NCI-H345 treated with DMSO at 0.1 percent for 48 hours (cell line): ENCODE measurements around the gene VPS50.

Experiments
- DNase-seq: peaks from one replicate; lab custom pipeline; 2025; ENCODE audit not compliant: unreplicated experiment; lab: John Stamatoyannopoulos, UW

VPS50 gene

DNA sequence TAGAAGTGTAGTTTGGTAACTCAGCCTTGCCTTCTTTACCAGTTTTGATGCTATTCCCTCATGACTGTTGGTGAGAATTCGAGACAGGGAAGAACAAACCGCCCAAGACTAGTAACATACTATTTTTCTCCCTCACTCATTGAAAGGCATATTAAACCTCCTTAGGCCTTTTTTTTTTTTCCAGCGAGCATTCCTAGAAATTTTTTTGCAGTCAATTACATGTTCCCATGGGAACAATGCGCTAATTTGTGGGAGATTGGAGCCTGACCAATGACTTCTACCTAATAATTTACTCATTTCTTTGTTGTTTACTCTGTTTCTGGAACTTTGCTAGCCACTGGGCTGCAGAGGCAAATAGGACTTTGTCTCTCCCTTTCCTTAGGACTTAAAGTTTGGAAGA lies 6.0 kb downstream of the VPS50 start:
- DNase-seq, result no peak

DNA sequence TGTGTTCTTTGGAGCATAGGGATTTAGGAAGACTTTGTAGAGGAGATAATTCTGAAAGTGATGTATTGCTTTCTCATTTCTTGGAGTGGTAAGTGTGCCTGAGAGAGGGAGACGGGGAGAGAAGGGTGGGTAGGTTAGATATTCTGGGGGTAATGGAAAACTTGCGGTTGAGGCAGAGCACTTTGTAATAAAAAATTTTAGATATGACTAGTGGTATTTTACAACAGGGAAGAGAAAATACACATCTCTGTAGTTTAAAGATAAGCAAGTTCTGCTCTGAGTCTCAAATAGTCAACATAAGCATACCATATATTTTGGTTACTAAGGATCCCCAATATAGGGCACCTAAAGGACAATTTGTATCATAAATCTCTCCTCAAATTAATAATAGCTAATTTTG lies 6.6 kb downstream of the VPS50 start:
- DNase-seq, result no peak

DNA sequence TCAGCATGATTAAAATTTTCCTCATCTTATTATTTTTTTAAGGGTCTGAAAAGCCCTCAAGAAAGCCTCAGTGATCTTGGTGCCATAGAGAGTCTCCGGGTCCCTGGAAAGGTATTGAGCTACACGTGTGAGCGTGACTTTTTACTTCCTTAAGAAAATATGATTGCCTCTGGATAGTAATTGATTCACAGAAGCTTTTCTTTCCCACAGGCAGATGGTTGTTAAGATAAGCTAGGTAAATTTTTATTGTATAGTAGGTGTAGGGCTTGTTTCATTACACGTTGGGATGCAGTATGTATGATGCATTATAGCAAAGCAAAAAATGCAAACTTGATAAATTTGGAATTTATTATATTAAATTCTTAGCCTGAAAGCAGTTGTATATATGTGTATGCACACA lies 7.7 kb downstream of the VPS50 start:
- DNase-seq, result no peak

DNA sequence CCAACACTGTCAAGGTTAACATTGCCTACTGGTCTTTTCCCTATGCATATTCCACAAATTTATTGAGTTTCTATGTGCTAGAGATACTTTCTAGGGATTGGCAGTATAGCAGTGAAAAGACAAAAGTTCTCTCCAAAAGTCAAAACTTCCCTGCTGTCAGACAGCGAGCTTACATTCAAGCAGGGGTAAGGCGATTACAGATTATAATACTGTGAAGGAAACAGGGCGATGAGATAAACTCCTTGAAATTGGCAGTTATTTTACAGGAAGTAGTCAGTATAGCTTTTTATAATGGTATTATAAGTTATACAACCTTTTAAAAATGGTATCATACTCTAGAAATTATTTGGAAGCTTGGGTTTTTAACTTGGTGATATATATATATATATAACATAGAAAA lies 9.9 kb downstream of the VPS50 start:
- no peak for DNase-seq

DNA sequence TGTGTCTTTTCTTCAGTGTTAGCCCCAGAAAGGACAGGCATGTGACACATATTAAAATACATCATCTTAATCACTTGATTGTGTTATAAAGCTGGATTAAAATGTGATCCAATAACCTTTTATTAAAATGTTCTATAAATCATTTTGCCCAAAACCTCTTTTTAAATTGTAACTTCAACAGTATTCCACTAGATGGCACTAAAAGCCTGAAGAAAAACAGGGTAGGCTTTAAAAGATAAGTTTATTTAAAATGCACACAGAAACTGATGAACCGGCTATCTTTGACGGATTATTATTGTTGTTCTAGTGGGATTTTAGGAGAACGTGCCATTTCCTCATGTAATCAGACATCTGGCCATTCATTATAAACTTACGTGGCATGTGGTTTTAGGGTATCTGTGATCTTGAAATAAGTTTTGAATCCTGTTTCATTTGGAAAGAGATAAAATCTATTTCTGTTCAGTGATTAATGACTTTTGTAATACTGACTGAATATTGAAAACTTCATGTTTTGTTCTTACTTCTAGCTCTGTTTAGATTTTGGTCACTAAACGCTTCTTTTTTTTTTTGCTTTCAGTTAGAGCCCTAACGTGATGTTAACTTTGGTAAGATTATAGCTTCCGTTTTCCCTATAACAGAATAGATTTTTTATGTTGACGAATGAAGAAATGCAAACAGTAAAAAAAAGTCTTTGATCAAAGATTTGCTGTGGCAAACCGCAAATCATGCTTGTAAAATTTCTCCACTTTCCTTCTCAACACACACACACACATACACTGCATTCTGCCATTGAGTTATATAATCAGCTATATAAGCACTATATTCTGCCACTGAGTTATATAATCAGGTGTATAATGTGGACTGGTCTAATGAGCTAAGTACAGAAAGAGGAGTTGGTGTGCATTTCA lies 13.6 kb downstream of the VPS50 start:
- no peak for DNase-seq

DNA sequence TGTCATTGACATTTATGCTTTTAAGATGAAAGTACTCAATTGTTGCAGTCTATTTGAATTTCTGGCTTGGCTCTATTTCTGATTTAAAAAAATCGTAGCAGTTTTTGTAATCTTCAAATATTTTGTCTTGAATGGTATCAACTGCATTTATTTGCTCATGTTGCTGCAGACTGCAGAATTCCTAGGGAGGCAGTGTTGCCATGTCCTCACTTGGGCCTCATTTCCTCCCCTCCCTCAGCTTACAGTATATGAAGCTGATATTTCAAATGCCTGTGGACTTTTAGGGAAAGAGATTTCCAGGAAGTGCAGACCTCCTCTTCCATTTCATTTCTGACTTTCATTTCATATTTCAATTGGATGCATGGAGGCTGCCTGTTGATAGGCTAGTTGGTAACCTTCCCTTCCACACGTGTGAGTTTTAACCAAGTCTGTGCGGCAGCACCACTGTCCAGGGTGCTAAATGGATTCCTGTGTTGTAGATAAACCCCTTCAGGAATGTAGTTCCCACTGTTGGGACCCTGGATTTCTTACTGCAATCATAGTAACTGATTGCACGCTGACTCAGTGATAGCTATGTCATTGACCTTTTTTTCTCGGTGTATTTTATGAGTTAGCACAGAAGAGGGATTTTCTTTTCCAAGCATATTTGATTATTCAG lies 17.5 kb downstream of the VPS50 start:
- DNase-seq, result no peak

DNA sequence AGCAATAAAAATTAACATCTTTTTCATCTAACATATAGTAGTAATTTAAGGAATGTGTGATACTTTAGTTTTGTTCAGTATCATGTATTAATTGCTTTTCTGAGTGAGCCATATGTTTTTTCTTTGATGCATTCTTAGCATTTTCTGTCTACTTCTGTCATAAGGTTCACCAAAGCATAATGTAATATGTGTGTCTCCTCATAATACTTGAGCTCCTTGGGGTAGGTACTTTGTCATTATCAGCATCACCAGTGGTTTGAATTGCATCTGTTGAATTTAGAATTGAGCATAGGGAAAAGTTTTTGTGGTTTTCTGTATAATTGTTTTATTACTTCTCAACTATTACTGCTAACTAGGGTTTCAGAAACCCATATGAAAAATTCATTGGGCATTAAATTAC lies 26.5 kb downstream of the VPS50 start:
- no peak for DNase-seq

DNA sequence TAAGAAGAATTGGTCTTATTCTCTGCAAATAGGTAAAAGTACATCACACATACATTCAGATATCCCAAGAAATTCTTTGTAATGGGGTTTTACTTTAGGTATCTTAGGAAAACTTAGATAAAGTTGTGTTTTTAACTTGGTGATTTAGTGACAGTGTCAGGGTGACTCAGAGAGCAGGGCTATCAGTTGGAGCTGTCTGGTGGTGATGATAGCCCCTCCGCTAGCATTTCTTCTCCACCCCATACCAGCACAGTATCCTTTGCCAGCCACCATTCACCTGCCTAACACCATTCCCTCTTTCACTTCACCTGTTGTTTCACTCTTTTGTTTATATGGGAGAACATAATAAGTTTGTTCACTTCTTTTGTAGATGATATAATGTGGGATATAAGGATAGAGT lies 30.4 kb downstream of the VPS50 start:
- DNase-seq, result no peak

DNA sequence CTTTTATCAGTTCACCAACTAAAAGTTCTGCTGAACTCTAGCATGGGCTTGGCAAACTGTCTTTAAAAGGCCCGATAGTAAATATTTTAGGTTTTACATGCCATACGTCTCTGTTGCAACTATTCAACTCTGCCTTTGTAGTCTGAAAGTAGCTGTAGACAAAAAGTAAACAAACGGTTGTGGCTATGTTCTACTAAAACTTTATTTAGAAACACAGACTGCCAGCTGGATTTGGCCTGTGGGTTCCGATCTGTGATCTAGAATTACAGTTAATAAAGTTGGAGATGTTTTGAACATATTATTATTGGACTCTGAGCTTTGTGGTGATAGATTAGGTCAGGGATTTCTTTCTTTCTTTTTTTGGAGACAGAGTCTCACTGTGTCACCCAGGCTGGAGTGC lies 33.1 kb downstream of the VPS50 start:
- no peak for DNase-seq

DNA sequence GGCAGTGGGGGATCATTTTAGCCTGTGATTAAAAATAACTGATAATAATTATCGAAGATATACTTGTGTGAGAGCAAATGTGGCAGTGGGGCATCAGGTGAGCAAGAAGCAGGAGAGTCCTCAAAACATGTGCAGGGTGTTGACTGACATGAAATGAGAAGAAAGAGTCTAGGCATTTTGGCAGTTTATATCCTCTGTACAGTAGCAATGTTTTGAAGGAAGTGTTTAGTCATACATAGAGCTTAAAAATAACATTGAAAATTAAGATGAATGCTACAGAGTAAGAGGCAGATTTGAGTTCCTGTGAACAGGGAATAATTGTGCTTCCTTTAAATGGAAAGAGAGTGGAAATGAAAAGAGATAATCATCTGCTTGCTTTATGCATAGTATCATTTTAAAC lies 47.4 kb downstream of the VPS50 start:
- DNase-seq, result no peak

DNA sequence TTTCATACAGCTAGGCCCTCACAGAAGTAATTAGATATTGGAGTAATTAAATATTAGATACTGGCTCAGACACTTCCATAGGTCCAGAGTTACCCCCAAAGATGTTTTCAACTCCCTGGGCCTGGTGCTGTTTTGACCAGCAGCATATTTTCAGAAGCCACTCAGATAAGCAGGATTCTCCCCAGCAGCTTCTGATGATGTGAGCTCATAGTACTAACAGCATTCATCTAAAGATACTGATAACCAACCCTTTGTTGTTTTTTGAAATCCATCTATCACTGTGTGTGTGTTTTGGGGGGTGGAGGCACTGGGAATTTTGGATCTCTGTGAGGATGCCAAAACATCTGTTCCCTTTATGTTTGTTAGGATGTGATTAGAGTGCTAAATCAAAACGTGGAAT lies 52.7 kb downstream of the VPS50 start:
- DNase-seq, result no peak

DNA sequence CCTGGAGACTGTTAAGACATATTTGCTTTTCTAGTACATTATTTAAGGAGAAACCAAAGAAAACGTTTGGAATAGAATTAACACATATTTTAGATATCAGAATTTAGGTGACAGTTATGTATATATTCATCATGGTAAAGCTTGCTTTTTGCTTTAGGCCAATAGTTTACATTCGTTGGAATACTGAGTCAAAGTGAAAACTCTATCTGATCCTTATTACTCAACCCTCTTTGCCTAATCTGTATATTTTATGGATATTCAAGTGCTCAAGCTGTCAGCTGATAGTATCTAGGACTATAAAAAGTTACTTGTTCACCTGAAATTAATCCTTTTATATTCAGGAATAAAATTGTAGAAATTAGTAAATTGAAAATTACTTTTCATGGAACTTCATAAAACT lies 61.1 kb downstream of the VPS50 start:
- DNase-seq, result no peak

DNA sequence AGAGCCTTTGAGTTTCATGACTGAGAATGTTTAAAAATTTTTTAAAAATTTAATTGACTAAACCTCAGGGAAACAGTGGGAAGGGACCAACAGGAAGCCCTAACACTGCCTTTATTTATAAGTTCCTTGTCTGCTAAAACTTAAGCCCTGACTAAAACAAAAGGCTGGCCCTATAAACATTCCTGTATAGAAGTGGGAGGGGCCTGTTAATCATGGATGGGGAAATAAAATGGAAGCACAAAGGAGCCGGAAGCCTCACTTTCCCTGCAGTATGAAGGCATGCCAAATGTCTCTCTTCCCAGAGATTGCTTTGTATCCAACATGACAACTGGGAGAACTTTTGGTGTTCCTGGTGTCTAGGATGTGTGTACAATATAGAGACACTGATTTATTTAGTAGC lies 66.0 kb downstream of the VPS50 start:
- no peak for DNase-seq

DNA sequence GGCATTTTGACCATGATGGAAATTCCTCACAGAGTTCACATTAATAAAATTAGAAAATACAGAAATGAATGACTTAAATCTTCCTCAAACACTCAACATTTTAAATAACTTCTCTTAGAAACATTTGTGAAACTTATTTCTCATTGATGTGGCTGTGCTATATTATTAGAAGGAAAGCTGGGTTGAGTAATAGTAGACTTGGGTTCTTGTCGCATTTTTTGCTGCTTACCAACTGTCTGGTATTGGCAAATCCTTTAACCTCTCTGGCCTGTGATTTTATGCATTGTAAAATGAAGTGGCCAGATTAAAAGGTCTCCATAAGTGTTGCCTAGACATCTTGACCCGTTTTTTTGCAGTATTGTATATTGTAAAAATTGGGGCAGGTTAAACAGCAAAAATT lies 66.5 kb downstream of the VPS50 start:
- DNase-seq, result no peak

DNA sequence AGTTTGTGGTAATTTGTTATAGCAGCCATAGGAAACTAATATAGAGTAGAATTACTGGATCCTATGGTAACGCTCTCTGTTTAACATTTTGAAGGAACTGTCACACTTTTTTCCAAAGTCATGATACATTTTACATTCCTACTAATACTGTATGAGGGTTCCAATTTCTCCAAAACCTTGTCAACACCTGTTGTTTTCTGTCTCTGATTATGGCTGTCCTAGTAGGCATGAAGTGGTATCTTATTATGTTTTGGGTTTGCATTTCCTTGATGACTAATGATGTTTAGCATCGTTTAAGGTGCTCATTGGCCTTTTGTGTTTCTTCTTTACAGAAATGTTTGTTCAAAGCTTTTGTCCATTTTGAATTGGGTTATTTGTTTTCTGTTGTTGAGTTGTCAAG lies 69.6 kb downstream of the VPS50 start:
- DNase-seq, result no peak

DNA sequence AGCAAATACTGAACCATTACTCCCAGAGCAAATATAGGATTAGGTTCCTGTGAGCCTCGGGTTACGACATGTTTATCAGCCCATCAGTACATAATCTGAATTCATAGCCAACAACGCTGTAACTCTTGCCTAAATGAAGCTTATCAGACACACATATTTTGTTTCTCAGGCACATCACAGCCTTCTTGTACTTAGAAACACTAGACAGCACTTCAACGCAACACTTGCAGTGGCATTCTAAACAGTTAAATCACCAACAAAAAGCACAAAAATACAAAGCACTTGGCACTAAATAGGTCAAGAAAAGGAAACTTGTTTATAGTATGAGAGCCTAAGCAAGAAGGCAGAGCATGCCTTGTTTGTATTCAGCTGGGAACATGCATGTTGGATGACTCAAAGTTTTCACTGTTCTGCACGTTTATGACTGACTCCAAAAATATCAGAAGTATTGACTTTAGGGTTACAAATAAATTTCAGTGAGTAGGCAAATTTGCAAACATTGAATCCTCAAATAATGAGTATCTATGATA lies 75.0 kb downstream of the VPS50 start:
- DNase-seq, result no peak

DNA sequence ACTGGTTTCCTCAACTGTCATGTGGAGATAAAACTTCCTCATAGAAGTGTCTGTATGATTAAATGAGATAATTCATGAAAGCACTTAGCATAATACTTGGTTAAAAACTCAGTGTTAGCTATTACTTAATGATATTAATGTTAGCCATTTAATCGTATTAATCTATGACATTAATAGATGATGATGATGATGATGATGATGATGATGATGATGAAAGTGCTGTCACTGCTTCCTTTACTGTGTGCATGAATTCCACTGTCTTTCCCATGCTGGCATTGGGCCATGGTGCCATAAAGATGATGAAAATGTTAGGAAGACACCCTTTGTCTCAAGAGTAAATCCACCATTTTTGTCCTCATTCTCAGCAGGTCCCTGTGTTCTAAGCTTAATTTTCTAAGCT lies 75.8 kb downstream of the VPS50 start:
- no peak for DNase-seq

DNA sequence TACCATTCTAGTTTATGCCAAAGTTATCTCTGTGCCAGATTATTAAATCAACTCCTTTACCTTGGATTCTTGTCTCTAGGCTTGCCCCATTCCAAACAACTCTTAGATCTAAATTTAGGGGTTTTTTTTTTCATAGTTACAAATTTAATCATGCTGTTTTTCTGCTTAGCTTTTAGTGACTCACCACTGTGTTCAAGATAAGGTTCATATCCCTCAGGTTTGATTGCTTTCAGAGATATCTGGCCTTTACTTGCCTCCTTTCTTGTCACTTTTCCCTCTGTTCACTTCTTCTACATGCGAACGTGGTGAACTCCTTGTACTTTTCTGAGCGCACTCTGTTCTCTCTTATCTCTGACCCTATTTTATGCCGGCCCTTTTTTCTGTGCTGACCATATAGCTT lies 78.2 kb downstream of the VPS50 start:
- no peak for DNase-seq

DNA sequence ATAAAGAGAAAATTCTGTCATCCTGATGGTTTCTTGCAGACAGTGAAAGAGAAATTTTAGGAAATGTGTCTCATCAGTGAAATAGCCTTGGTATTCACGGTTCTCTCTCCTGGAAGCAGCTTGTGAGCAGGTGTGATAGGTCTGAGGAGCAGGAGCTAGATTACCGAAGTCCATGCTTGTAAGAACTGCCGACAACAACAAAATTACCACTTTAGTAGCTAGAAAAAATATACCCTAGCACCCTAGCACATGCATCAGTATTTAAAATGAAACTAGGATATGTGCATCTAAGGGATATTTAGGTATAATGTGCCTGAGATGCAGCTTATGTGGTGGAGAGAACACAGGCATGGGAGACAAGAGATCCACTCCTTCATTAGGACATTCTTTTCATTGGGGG lies 82.3 kb downstream of the VPS50 start:
- DNase-seq, result no peak

DNA sequence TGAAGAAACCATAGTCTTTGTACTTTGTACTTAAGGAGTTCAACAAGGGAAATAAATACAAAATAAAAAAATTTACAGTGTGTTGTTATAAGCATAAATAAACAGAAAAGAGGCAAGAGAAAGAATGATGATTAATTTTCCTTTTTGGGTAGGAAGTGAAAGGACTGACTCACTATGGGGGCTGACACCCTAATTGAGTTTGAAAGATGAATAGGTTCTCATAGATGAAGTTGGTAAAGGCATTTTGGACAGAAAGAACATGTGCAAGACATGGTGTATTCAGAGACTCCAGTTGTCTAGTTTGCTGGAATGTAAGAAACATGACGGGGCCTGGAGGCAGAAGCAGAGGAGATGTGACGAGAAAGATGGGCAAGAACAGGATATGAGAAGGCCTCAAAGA lies 83.7 kb downstream of the VPS50 start:
- no peak for DNase-seq

DNA sequence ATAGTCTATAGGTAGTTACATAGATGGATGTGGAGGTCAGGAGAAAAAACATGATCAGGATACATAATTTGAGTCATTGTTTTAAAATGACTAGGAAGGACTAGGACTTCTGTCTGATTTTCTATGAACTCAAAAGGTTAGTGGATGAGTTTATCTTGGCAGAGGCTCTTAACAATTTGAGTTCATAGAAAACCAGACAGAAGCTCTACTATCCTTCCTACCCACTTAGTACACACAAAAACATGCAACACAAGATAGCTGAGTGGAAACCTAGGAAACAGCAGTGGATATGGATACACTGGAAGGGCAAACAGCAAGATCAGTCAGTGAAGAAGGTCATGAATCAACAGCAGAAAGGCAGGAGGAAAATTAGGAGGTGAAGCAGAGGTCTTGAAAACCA lies 84.6 kb downstream of the VPS50 start:
- no peak for DNase-seq

DNA sequence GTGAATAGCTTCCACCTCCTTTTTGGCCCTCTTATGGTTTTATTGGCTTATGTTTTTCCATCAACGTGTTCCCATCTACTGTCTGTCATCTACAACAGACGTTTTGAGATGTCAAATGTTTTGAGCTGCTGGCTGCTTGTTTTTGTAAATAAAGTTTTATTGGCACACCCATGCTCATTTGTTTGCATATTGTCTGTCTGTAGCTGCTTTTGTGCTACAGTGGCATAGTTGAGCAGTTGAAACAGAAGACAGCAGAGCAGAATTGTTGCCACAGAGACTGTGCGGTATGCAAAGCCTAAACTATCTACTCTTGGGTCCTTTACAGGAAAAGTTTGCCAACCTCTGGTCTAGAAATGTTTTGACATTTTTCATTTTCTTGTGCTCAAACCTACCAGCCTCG lies 88.7 kb downstream of the VPS50 start:
- DNase-seq, result no peak
